Gastrocnemius medialis (tissue), 4 donors: ENCODE results near the gene CSNK2A1. TPM values are rescaled to one million over a fixed set of nuclear protein-coding genes. Genes with fewer than 3 reads are reported as not detected.

Source experiments
- ATAC-seq, 2 donors: fragments of 150-250 bp; one replicate each; pipeline ENCODE4 v1.9.1; 2016
- DNase-seq, 2 donors: peaks; one replicate each; pipeline ENCODE4 v3.0.0-alpha.2; 2019
- H3K27ac ChIP-seq, 4 donors: fragments of 200-600 bp; sonication (generic); 1 replicate in 1 of 4; 2 replicates in 3 of 4; pipeline ENCODE4 v1.5.1; 2016 to 2018; ENCODE audit warnings: mild to moderate bottlenecking in 2 of 4, moderate library complexity in 1 of 4
- H3K27me3 ChIP-seq, 3 donors: fragments of 200-600 bp; sonication (generic) in 2 of 3; 1 replicate in 1 of 3; 2 replicates in 2 of 3; pipeline versions ENCODE4 v1.5.1 to v1.6.0; 2016 to 2019; ENCODE audit warnings: mild to moderate bottlenecking in 1 of 3, moderate library complexity in 1 of 3
- H3K36me3 ChIP-seq, 2 donors: fragments of 200-600 bp; sonication (generic) in 1 of 2; one replicate each; pipeline ENCODE4 v1.5.1; 2017 to 2018
- H3K4me1 ChIP-seq, 2 donors: fragments of 200-600 bp; sonication (generic) in 1 of 2; one replicate each; pipeline ENCODE4 v1.5.1; 2016 to 2017; ENCODE audit warnings: mild to moderate bottlenecking in 2 of 2
- H3K4me3 ChIP-seq, 4 donors: fragments of 200-600 bp; sonication (generic) in 3 of 4; 1 replicate in 1 of 4; 2 replicates in 3 of 4; pipeline ENCODE4 v1.5.1; 2016 to 2019; ENCODE audit warnings: mild to moderate bottlenecking in 2 of 4
- H3K9me3 ChIP-seq, 3 donors: fragments of 200-600 bp; sonication (generic) in 2 of 3; 1 replicate in 1 of 3; 2 replicates in 2 of 3; pipeline ENCODE4 v1.5.1; 2016 to 2019
- POLR2A ChIP-seq, 2 donors: fragments of 450-650 bp; IDR thresholded peaks; one replicate each; pipeline ENCODE4 v1.6.1; 2017; ENCODE audit warnings: antibody characterized with exemption in 2 of 2, mild to moderate bottlenecking in 2 of 2, moderate library complexity in 2 of 2
- in situ Hi-C, 4 donors: fragments of 200-750 bp; cut with MboI; loops; one replicate each; pipeline versions ENCODE4 v1.15.0 to v1.8.0; 2017; ENCODE audit warnings: low sequenced_read_pairs in 4 of 4
- intact Hi-C: fragments of 100-400 bp; cut with DNase I; formaldehyde crosslinking; loops from one replicate; pipeline ENCODE4 v1.15.1; 2023; ENCODE audit warnings: low total_unique reads
- total RNA-seq, 4 donors: library from RNA; depleted of rRNA; stranded (reverse); fragments of >200 nt; gene quantifications; one replicate each; pipeline versions ENCODE4 v1.1.0 to v1.2.3, GENCODE V29; 2016
- TF ChIP-seq, protein P1 (sequence below), 5 experiments: fragments of 450-650 bp in 3 of 5; fragments of 200-600 bp in 2 of 5; sonication (generic) in 2 of 5; IDR thresholded peaks in 4 of 5; conservative IDR thresholded peaks in 1 of 5; 1 replicate in 4 of 5; 2 replicates in 1 of 5; pipeline ENCODE4 v1.5.1; 2016 to 2019; ENCODE audit warnings: antibody characterized with exemption in 5 of 5, mild to moderate bottlenecking in 3 of 5, moderate library complexity in 3 of 5

The CSNK2A1 gene
- total RNA-seq, 4 donors from 2014 or later, result 108 to 180 (median 157) TPM

DNA sequence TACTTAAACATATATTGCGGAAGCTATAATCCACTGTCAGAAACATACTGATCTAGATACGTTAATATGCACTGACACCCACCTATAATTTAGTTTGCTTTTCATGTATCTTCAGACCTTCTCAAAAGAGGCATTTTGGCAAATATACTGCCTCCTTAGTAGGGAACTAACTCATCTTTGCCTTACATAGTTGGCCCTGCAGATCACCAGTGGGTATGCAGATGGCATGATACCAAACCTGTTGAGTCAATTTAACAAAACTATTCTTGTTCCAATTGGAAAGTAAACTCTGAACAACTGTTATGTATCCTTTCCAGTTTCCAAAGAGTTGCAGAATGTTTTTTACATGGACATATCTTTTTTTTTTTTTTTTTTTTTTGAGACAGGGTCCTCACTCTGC is 45.6 kb downstream of the CSNK2A1 start:
- Histone ChIP-seq H3K36me3 (peaks cover 0 to 64% of the 10 kb centered on the region in 2 donors), H3K27me3 (no peaks in the 10 kb centered on the region), H3K4me1 (peaks cover 14 to 23% of the 10 kb centered on the region in 2 donors), H3K27ac (peak overlapping the region in 2 of 4 donors; percentile 81), H3K9me3 (no peaks in the 10 kb centered on the region), H3K4me3 (no peak overlapping the region)
- DNase-seq (no peak), ATAC-seq (no peak)
- TF ChIP-seq, protein P1, sequence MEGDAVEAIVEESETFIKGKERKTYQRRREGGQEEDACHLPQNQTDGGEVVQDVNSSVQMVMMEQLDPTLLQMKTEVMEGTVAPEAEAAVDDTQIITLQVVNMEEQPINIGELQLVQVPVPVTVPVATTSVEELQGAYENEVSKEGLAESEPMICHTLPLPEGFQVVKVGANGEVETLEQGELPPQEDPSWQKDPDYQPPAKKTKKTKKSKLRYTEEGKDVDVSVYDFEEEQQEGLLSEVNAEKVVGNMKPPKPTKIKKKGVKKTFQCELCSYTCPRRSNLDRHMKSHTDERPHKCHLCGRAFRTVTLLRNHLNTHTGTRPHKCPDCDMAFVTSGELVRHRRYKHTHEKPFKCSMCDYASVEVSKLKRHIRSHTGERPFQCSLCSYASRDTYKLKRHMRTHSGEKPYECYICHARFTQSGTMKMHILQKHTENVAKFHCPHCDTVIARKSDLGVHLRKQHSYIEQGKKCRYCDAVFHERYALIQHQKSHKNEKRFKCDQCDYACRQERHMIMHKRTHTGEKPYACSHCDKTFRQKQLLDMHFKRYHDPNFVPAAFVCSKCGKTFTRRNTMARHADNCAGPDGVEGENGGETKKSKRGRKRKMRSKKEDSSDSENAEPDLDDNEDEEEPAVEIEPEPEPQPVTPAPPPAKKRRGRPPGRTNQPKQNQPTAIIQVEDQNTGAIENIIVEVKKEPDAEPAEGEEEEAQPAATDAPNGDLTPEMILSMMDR (IDR thresholded peaks at IDR 0.05 in 4 of 5, conservative IDR thresholded peaks at IDR 0.05 in 1 of 5), result no peak
- TF ChIP-seq POLR2A (IDR thresholded peaks at IDR 0.05), result no peak
- intact Hi-C loops (loop anchor here (2.0 to 5.0 kb wide), 2 partner anchors 45 to 154 kb away; partner anchors contain the start of genes CSNK2A1 and SRXN1), in situ Hi-C loops (no loop called here)

DNA sequence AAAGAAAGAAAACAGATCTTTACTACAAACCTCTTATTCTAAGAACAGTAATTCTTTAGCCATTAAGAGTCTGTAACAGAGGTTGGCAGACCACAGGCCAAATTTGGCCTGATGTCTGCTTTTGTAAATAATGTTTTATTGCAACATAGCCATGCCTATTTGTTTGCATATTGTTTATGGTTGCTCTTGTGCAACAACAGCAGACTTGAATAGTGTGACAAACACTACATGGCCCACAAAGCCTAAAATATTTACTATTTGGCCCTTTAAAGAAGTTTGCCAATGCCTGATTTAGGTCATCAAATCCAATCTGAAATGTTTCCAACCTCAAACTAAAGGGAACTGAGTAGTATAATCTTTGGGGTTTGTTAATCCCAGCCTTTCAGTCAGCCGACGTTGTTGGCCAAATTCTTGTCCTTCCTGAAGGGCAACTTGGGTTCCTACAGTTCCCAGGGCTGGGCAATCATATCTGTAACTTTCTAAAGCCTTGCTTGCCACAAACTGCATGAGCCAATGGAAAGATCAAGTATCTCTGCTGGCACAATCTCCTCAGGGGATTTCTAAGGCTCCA is 47.4 kb downstream of the CSNK2A1 start:
- TF ChIP-seq POLR2A (IDR thresholded peaks at IDR 0.05), result no peak
- TF ChIP-seq, protein P1 (IDR thresholded peaks at IDR 0.05 in 4 of 5, conservative IDR thresholded peaks at IDR 0.05 in 1 of 5), result no peak
- Histone ChIP-seq H3K27me3 (no peaks in the 10 kb centered on the region), H3K4me3 (no peak overlapping the region), H3K9me3 (no peaks in the 10 kb centered on the region), H3K4me1 (peaks cover 14 to 23% of the 10 kb centered on the region in 2 donors), H3K27ac (peak overlapping the region; percentile 78 to 81 (median 80)), H3K36me3 (peaks cover 0 to 61% of the 10 kb centered on the region in 2 donors)
- DNase-seq (peak; percentile 71 to 82), ATAC-seq (peak; percentile 99 to 100)
- in situ Hi-C loops, result no loop called here
- intact Hi-C loops, result loop anchor here (2.0 to 5.0 kb wide), 2 partner anchors 47 to 156 kb away; partner anchors contain the start of genes CSNK2A1 and SRXN1

DNA sequence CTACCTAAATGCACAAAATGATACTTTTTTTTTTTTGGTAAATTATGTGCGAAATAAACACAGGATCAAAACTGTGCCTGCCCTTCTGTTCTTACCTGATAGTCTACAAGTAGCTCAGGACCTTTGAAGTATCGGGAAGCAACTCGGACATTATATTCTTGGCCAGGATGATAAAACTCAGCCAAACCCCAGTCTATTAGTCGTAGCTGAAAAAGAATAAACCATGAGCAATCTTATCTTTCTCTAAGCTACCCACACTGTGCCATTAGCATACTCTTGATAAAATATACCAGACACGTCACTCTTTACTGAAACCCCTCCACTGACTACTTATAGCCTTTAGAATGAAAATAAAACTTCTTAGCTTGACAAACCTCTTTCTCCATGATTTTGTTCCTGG is 51.4 kb downstream of the CSNK2A1 start:
- in situ Hi-C loops (no loop called here), intact Hi-C loops (no loop called here)
- DNase-seq (no peak), ATAC-seq (no peak)
- peaks cover 20 to 22% of the 10 kb centered on the region in 2 donors for H3K4me1 ChIP-seq
- H3K4me3 ChIP-seq, result no peak overlapping the region
- H3K27me3 ChIP-seq, result no peaks in the 10 kb centered on the region
- peaks cover 0 to 58% of the 10 kb centered on the region in 2 donors for H3K36me3 ChIP-seq
- H3K9me3 ChIP-seq, result no peaks in the 10 kb centered on the region
- TF ChIP-seq, protein P1 (IDR thresholded peaks at IDR 0.05 in 4 of 5, conservative IDR thresholded peaks at IDR 0.05 in 1 of 5), result no peak
- no peak for TF ChIP-seq POLR2A (IDR thresholded peaks at IDR 0.05)
- no peak overlapping the region for H3K27ac ChIP-seq

DNA sequence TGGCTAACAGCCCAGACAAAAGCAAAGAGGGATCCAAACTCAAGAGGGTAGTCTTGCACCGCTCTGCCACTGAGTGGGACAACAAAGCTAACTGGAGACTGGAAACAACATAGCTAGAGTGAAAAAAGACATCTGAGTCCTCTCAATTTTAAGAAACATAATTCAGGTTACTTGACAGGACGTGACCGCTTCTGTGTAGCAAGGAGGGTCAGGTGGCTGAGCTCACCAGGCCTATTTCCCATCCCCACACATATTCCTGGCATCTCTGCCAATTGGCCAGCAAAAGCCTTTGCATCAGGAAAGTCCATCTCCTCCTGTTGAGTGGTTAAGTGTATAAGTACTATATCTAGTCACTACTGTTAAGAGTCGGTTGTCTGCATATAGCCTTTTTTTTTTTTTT is 55.9 kb downstream of the CSNK2A1 start:
- TF ChIP-seq POLR2A (IDR thresholded peaks at IDR 0.05), result no peak
- TF ChIP-seq, protein P1 (IDR thresholded peaks at IDR 0.05 in 4 of 5, conservative IDR thresholded peaks at IDR 0.05 in 1 of 5), result no peak
- H3K4me3 ChIP-seq, result no peak overlapping the region
- no peaks in the 10 kb centered on the region for H3K9me3 ChIP-seq
- intact Hi-C loops, result no loop called here
- H3K36me3 ChIP-seq, result peaks cover 0 to 82% of the 10 kb centered on the region in 2 donors
- peak; percentile 57 to 75 for ATAC-seq
- peaks cover 0 to 17% of the 10 kb centered on the region in 2 donors for H3K4me1 ChIP-seq
- in situ Hi-C loops, result no loop called here
- DNase-seq, result peak in 1 of 2 donors; percentile 39
- H3K27ac ChIP-seq, result peak overlapping the region; percentile 24 to 54 (median 46)
- no peaks in the 10 kb centered on the region for H3K27me3 ChIP-seq
